ENCODE data around the gene VWCE. TPM values are rescaled to one million over a fixed set of nuclear protein-coding genes. Genes with fewer than 3 reads are reported as not detected.
"Not testable (repeated sequence)": the region's sequence is repeated elsewhere in the genome, so short reads cannot be mapped to it uniquely, and the experiment has no call there.

The VWCE gene
- polyA plus RNA-seq, 1 of the 3 experiments (the other 2 are of a cell fraction) = 5.0 TPM

GRCh38 chr11:61250796-61251765, 44.0 kb downstream of the VWCE start:
- not testable (repeated sequence) for H3K9me2 ChIP-seq; H3K36me3 ChIP-seq (replicated peaks in 1 of 2; ENCODE audit: control insufficient read depth in 1 of 2, insufficient read depth in 2 of 2, low read length in 1 of 2); H3K4me2 ChIP-seq; H3K9me3 ChIP-seq; H4K20me1 ChIP-seq (ENCODE audit: insufficient read depth); H3K4me3 ChIP-seq (ENCODE audit: low read depth in 2 of 2, low read length in 1 of 2); H3K79me2 ChIP-seq (ENCODE audit: insufficient read depth); H3F3A ChIP-seq (replicated peaks; ENCODE audit: insufficient read depth); H3K9ac ChIP-seq; H2AFZ ChIP-seq (ENCODE audit: low read depth); H3K27me3 ChIP-seq (ENCODE audit: insufficient read depth)
- TF ChIP-seq GATA2 (CRISPR knock-in tag; IDR thresholded peaks at IDR 0.05) (0 out of 2 replicates have a peak, but pooled peaks have one; percentile 9), FOXJ3 (CRISPR knock-in tag; IDR thresholded peaks at IDR 0.05) (0 out of 2 replicates have a peak, but pooled peaks have one; percentile 38), MXI1 (IDR thresholded peaks at IDR 0.05; ENCODE audit: low read depth, low read length) (peak; percentile 67; the same call in 1 of the 2 replicates)
- Histone ChIP-seq H3K4me1 (ENCODE audit: control insufficient read depth in 1 of 2, insufficient read depth in 2 of 2, low read depth in 1 of 2, low read length in 1 of 2) (peaks cover 0 to 27% of the 10 kb centered on the region in 2 experiments; a peak in 1 of 4 replicates), H3K27ac (ENCODE audit: low read depth in 2 of 2, low read length in 1 of 2) (peak overlapping the region in 1 of 2 experiments; percentile 85; a peak in 2 of 4 replicates)
- DNase-seq = peak; percentile 71
- WGBS (ENCODE audit: low lambda C conversion rate) = 47% methylated on average over 20 of the region's 20 CpGs
- POLR2A ChIA-PET = interaction anchor here (0.9 kb wide), 1 partner anchor 7 kb away, joined by 3 read pairs; no protein-coding TSS in a partner anchor
- CTCF ChIA-PET = interaction anchor here (0.9 to 4.3 kb wide), 5 partner anchors 43 to 281 kb away, joined by 3 to 20 read pairs (median 4); partner anchors contain the start of gene VWCE

- H3K9ac ChIP-seq; H3K27ac ChIP-seq (ENCODE audit: low read depth in 2 of 2, low read length in 1 of 2); H3K4me2 ChIP-seq; H3K79me2 ChIP-seq (ENCODE audit: insufficient read depth); H3K9me2 ChIP-seq; H2AFZ ChIP-seq (ENCODE audit: low read depth); H3F3A ChIP-seq (replicated peaks; ENCODE audit: insufficient read depth); CTCF ChIA-PET; H3K9me3 ChIP-seq; H3K27me3 ChIP-seq (ENCODE audit: insufficient read depth); DNase-seq; H3K4me3 ChIP-seq (ENCODE audit: low read depth in 2 of 2, low read length in 1 of 2); H4K20me1 ChIP-seq (ENCODE audit: insufficient read depth); H3K36me3 ChIP-seq (replicated peaks in 1 of 2; ENCODE audit: control insufficient read depth in 1 of 2, insufficient read depth in 2 of 2, low read length in 1 of 2): not testable (repeated sequence)
- peaks cover 0 to 27% of the 10 kb centered on the region in 2 experiments; a peak in 1 of 4 replicates for H3K4me1 ChIP-seq (ENCODE audit: control insufficient read depth in 1 of 2, insufficient read depth in 2 of 2, low read depth in 1 of 2, low read length in 1 of 2)
- WGBS (ENCODE audit: low lambda C conversion rate) = 76% methylated on average over 8 of the region's 8 CpGs
- POLR2A ChIA-PET = interaction anchor here (0.6 kb wide), 1 partner anchor 150 kb away, joined by 4 read pairs; no protein-coding TSS in a partner anchor
Measured at GRCh38 chr11:61249201-61249600, 45.9 kb downstream of the VWCE start.

- H3K4me3 ChIP-seq (ENCODE audit: low read depth in 2 of 2, low read length in 1 of 2); H3K9ac ChIP-seq; H3K36me3 ChIP-seq (replicated peaks in 1 of 2; ENCODE audit: control insufficient read depth in 1 of 2, insufficient read depth in 2 of 2, low read length in 1 of 2); H3K4me2 ChIP-seq; DNase-seq; H3K9me3 ChIP-seq; H4K20me1 ChIP-seq (ENCODE audit: insufficient read depth); H3K79me2 ChIP-seq (ENCODE audit: insufficient read depth); POLR2A ChIA-PET; H3K9me2 ChIP-seq; CTCF ChIA-PET; H3F3A ChIP-seq (replicated peaks; ENCODE audit: insufficient read depth); H3K27ac ChIP-seq (ENCODE audit: low read depth in 2 of 2, low read length in 1 of 2); H3K27me3 ChIP-seq (ENCODE audit: insufficient read depth); H2AFZ ChIP-seq (ENCODE audit: low read depth): not testable (repeated sequence)
- H3K4me1 ChIP-seq (ENCODE audit: control insufficient read depth in 1 of 2, insufficient read depth in 2 of 2, low read depth in 1 of 2, low read length in 1 of 2) = peaks cover 0 to 27% of the 10 kb centered on the region in 2 experiments; a peak in 1 of 4 replicates
- WGBS (ENCODE audit: low lambda C conversion rate) = 71% methylated on average over 9 of the region's 9 CpGs
Measured at GRCh38 chr11:61248071-61248470, 47.0 kb downstream of the VWCE start.

GRCh38 chr11:61245284-61245964, 49.7 kb downstream of the VWCE start:
- H3F3A ChIP-seq (replicated peaks; ENCODE audit: insufficient read depth); H3K9me3 ChIP-seq; H3K9ac ChIP-seq; H3K36me3 ChIP-seq (replicated peaks in 1 of 2; ENCODE audit: control insufficient read depth in 1 of 2, insufficient read depth in 2 of 2, low read length in 1 of 2); H4K20me1 ChIP-seq (ENCODE audit: insufficient read depth); POLR2A ChIA-PET; H3K4me3 ChIP-seq (ENCODE audit: low read depth in 2 of 2, low read length in 1 of 2); H2AFZ ChIP-seq (ENCODE audit: low read depth); CTCF ChIA-PET; H3K27me3 ChIP-seq (ENCODE audit: insufficient read depth); H3K27ac ChIP-seq (ENCODE audit: low read depth in 2 of 2, low read length in 1 of 2); H3K79me2 ChIP-seq (ENCODE audit: insufficient read depth); H3K4me2 ChIP-seq; H3K9me2 ChIP-seq; DNase-seq: not testable (repeated sequence)
- WGBS (ENCODE audit: low lambda C conversion rate) = no CpG with 5 or more reads among the region's 10 CpGs
- H3K4me1 ChIP-seq (ENCODE audit: control insufficient read depth in 1 of 2, insufficient read depth in 2 of 2, low read depth in 1 of 2, low read length in 1 of 2) = peaks cover 0 to 11% of the 10 kb centered on the region in 2 experiments; a peak in 1 of 4 replicates

- H3K9me2 ChIP-seq; H3K4me1 ChIP-seq (ENCODE audit: control insufficient read depth in 1 of 2, insufficient read depth in 2 of 2, low read depth in 1 of 2, low read length in 1 of 2); H3K79me2 ChIP-seq (ENCODE audit: insufficient read depth); H3K9ac ChIP-seq; H3K36me3 ChIP-seq (replicated peaks in 1 of 2; ENCODE audit: control insufficient read depth in 1 of 2, insufficient read depth in 2 of 2, low read length in 1 of 2); H3K4me3 ChIP-seq (ENCODE audit: low read depth in 2 of 2, low read length in 1 of 2); DNase-seq; H3K9me3 ChIP-seq; POLR2A ChIA-PET; CTCF ChIA-PET; H2AFZ ChIP-seq (ENCODE audit: low read depth); H4K20me1 ChIP-seq (ENCODE audit: insufficient read depth); H3F3A ChIP-seq (replicated peaks; ENCODE audit: insufficient read depth); H3K4me2 ChIP-seq; H3K27me3 ChIP-seq (ENCODE audit: insufficient read depth); H3K27ac ChIP-seq (ENCODE audit: low read depth in 2 of 2, low read length in 1 of 2): not testable (repeated sequence)
- no CpG with 5 or more reads among the region's 5 CpGs for WGBS (ENCODE audit: low lambda C conversion rate)
Measured at GRCh38 chr11:61241526-61241925, 53.6 kb downstream of the VWCE start.
